HepG2 (cell line): ENCODE data around the gene FAM117A. TPM values are rescaled to one million over a fixed set of nuclear protein-coding genes. Genes with fewer than 3 reads are reported as not detected.

Source experiments
- AGO2 ChIP-seq: fragments of 200-400 bp; formaldehyde crosslinking; optimal IDR thresholded peaks from 2 replicates; pipeline ENCODE3; 2017; ENCODE audit warnings: mild to moderate bottlenecking, low read depth, low read length, moderate library complexity
- HOXA7 ChIP-seq: sonication (generic); formaldehyde crosslinking; IDR thresholded peaks from 2 replicates; pipeline ENCODE4 v1.8.1; 2022; ENCODE audit warnings: mild to moderate bottlenecking, missing genetic modification reagents, moderate library complexity
- IRX3 ChIP-seq: sonication (generic); formaldehyde crosslinking; IDR thresholded peaks from 2 replicates; pipeline ENCODE4 v1.8.1; 2023; ENCODE audit warnings: mild to moderate bottlenecking, low read depth, missing genetic modification reagents, borderline replicate concordance
- MEF2D ChIP-seq: sonication (generic); formaldehyde crosslinking; IDR thresholded peaks from 2 replicates; pipeline ENCODE4 v1.5.1; 2020; ENCODE audit warnings: mild to moderate bottlenecking, missing genetic modification reagents
- TCF12 ChIP-seq, 2 experiments: fragments of 450-650 bp in 1 of 2; sonication (generic) in 1 of 2; formaldehyde crosslinking in 1 of 2; IDR thresholded peaks; 2 replicates each; pipeline versions ENCODE4 v1.6.1 to v1.8.0; 2017 to 2022; ENCODE audit warnings: antibody characterized with exemption in 1 of 2, mild to moderate bottlenecking in 1 of 2, missing genetic modification reagents in 1 of 2, moderate library complexity in 1 of 2
- TCF7 ChIP-seq: sonication (generic); IDR thresholded peaks from 2 replicates; pipeline ENCODE4 v1.6.1; 2016; ENCODE audit warnings: antibody characterized with exemption, low read depth
- TRIM24 ChIP-seq: sonication (generic); formaldehyde crosslinking; IDR thresholded peaks from 2 replicates; pipeline ENCODE4 v1.8.0; 2022; ENCODE audit warnings: mild to moderate bottlenecking, missing genetic modification reagents
- ZBTB7B ChIP-seq: sonication (generic); formaldehyde crosslinking; IDR thresholded peaks from 2 replicates; pipeline ENCODE4 v1.4.0; 2020; ENCODE audit warnings: missing genetic modification reagents
- ZFYVE20 ChIP-seq: sonication (generic); formaldehyde crosslinking; IDR thresholded peaks from 2 replicates; pipeline ENCODE4 v1.8.0; 2023; ENCODE audit warnings: low read depth, mild to moderate bottlenecking, moderate library complexity, missing genetic modification reagents, borderline replicate concordance
- ZNF207 ChIP-seq: fragments of 450-650 bp; IDR thresholded peaks from 2 replicates; pipeline ENCODE4 v1.6.1; 2016; ENCODE audit warnings: antibody characterized with exemption, borderline replicate concordance
- ZNF234 ChIP-seq: sonication (generic); formaldehyde crosslinking; conservative IDR thresholded peaks from 2 replicates; pipeline ENCODE4 v1.5.1; 2020; ENCODE audit warnings: mild to moderate bottlenecking, missing genetic modification reagents
- ZNF670 ChIP-seq: sonication (generic); formaldehyde crosslinking; IDR thresholded peaks from 2 replicates; pipeline ENCODE4 v1.8.0; 2022; ENCODE audit warnings: mild to moderate bottlenecking, missing genetic modification reagents, borderline replicate concordance
- ZNF724P ChIP-seq: sonication (generic); formaldehyde crosslinking; IDR thresholded peaks from 2 replicates; pipeline ENCODE4 v1.8.0; 2022; ENCODE audit warnings: missing genetic modification reagents, borderline replicate concordance
- ZNF883 ChIP-seq: sonication (generic); formaldehyde crosslinking; IDR thresholded peaks from 2 replicates; pipeline ENCODE4 v1.5.1; 2020; ENCODE audit warnings: mild to moderate bottlenecking, missing genetic modification reagents; ENCODE audit errors: not compliant biosample characterization
- polyA plus RNA-seq, 8 experiments: library from polyadenylated mRNA; depleted of rRNA in 3 of 8; stranded (reverse) in 7 of 8; unstranded in 1 of 8; fragments of >200 nt; fragmentation: Illumina TruSeq in 4 of 8; extraction: Trizol in 4 of 8; gene quantifications; 2 replicates each; pipeline versions ENCODE4 v1.2.1 to v1.2.3, GENCODE V29; 2011 to 2016; ENCODE audit warnings: low read depth in 4 of 8, missing spikeins in 1 of 8, mixed read lengths in 1 of 8; ENCODE audit not compliant: insufficient read depth in 1 of 8
- total RNA-seq, 5 experiments: library from RNA; depleted of rRNA; stranded (reverse); fragments of >200 nt; fragmentation: Illumina TruSeq; extraction: Trizol; gene quantifications; 2 replicates each; pipeline ENCODE4 v1.2.3, GENCODE V29; 2016; ENCODE audit warnings: low read depth in 1 of 5
- TF ChIP-seq, protein P1 (sequence below): sonication (generic); formaldehyde crosslinking; IDR thresholded peaks from 2 replicates; pipeline ENCODE4 v1.5.0; 2020; ENCODE audit warnings: mild to moderate bottlenecking, missing genetic modification reagents, borderline replicate concordance
- TF ChIP-seq, protein P2 (sequence below): sonication (generic); formaldehyde crosslinking; IDR thresholded peaks from 2 replicates; pipeline ENCODE4 v1.5.1; 2020; ENCODE audit warnings: mild to moderate bottlenecking, missing genetic modification reagents, borderline replicate concordance
- TF ChIP-seq, protein P3 (sequence below): IDR thresholded peaks from 2 replicates; pipeline ENCODE4 v1.6.1; 2016; ENCODE audit warnings: missing biosample characterization, missing genetic modification reagents, low read depth
- TF ChIP-seq, protein P4 (sequence below): sonication (generic); formaldehyde crosslinking; IDR thresholded peaks from 2 replicates; pipeline ENCODE4 v1.8.0; 2022; ENCODE audit warnings: mild to moderate bottlenecking, missing genetic modification reagents, moderate library complexity
- TF ChIP-seq, protein P5 (sequence below): sonication (generic); formaldehyde crosslinking; conservative IDR thresholded peaks from 2 replicates; pipeline ENCODE4 v1.8.0; 2022; ENCODE audit warnings: low read depth, missing genetic modification reagents

Gene FAM117A
- total and polyA plus RNA-seq, 2 of the 13 experiments (the other 11 are each of a cell fraction or from before 2014, with no cell fraction given): 12.1 to 19.8 TPM

DNA sequence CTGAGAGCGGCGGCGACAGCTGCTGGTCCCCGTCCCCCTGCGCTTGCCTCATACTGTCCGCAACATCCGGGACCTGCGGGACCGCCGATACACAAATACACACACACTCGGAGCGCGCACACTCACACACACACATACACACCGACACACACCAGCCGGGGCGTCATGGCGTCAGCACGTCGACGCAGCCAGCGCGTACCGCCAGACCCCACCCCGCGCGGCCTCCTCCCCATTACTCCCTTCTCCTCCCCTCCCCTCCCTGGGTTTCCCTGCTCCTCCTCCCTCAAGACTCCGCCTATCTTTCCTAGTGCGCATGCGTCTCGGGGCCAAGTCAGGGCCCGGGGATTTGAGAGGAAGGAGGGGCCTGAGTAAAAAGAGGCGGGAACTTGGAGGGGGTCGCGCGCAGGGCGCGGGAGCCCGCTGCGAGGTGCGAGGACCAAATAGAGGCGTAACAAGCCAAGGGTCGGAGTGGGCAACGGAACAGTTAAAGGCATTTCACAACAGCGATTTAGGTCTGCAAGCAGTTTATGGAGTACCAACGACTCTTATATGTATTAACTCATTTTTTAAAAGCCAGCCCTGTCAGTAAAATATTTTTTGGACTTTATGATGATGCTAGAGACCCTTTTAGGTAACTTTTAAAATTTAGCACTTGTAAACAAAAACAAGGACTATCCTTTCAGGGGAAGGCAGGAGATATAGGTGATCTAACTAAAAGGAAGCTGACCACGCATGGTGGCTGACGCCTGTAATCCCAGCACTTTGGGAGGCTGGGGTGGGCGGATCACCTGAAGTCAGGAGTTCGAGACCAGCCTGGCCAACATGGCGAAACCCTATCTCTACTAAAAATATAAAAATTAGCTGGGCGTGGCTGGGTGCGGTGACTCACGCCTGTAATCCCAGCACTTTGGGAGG, 85.7 kb downstream of the FAM117A start, which contains the start of gene SPOP (continued):
- TF ChIP-seq, protein P1, sequence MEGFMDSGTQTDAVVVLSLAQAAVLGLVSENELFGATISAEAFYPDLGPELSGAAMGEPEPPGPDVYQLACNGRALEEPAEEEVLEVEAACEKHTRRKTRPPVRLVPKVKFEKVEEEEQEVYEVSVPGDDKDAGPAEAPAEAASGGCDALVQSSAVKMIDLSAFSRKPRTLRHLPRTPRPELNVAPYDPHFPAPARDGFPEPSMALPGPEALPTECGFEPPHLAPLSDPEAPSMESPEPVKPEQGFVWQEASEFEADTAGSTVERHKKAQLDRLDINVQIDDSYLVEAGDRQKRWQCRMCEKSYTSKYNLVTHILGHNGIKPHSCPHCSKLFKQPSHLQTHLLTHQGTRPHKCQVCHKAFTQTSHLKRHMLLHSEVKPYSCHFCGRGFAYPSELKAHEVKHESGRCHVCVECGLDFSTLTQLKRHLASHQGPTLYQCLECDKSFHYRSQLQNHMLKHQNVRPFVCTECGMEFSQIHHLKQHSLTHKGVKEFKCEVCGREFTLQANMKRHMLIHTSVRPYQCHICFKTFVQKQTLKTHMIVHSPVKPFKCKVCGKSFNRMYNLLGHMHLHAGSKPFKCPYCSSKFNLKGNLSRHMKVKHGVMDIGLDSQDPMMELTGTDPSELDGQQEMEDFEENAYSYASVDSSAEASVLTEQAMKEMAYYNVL (CRISPR knock-in tag): peak; percentile 53; the same call in 1 of the 2 replicates
- TF ChIP-seq TCF7: no peak
- peak; percentile 98; the same call in 1 of the 2 replicates for TF ChIP-seq ZNF670 (CRISPR knock-in tag)
- TF ChIP-seq ZNF207: no peak
- TF ChIP-seq ZBTB7B (CRISPR knock-in tag): peak; percentile 95
- TF ChIP-seq ZNF234 (CRISPR knock-in tag): peak; percentile 84; the same call in 1 of the 2 replicates
- peak; percentile 73 for TF ChIP-seq HOXA7 (CRISPR knock-in tag)
- peak; percentile 96 for TF ChIP-seq MEF2D (CRISPR knock-in tag)
- TF ChIP-seq, protein P2, sequence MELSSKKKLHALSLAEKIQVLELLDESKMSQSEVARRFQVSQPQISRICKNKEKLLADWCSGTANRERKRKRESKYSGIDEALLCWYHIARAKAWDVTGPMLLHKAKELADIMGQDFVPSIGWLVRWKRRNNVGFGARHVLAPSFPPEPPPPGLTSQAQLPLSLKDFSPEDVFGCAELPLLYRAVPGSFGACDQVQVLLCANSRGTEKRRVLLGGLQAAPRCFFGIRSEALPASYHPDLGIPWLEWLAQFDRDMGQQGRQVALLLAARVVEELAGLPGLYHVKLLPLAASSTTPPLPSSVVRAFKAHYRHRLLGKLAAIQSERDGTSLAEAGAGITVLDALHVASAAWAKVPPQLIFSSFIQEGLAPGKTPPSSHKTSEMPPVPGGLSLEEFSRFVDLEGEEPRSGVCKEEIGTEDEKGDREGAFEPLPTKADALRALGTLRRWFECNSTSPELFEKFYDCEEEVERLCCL (CRISPR knock-in tag): peak; percentile 97
- peak; percentile 97 for TF ChIP-seq ZNF724P
- TF ChIP-seq, protein P3, sequence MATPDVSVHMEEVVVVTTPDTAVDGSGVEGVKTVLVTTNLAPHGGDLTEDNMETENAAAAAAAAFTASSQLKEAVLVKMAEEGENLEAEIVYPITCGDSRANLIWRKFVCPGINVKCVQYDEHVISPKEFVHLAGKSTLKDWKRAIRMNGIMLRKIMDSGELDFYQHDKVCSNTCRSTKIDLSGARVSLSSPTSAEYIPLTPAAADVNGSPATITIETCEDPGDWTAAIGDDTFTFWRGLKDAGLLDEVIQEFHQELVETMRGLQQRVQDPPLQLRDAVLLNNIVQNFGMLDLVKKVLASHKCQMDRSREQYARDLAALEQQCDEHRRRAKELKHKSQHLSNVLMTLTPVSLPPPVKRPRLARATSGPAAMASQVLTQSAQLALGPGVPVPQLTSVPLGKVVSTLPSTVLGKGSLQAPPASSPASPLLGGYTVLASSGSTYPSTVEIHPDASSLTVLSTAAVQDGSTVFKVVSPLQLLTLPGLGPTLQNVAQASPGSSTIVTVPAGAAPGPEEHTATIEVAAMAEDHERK: peak; percentile 99
- peak; percentile 10 for TF ChIP-seq AGO2
- TF ChIP-seq, protein P4, sequence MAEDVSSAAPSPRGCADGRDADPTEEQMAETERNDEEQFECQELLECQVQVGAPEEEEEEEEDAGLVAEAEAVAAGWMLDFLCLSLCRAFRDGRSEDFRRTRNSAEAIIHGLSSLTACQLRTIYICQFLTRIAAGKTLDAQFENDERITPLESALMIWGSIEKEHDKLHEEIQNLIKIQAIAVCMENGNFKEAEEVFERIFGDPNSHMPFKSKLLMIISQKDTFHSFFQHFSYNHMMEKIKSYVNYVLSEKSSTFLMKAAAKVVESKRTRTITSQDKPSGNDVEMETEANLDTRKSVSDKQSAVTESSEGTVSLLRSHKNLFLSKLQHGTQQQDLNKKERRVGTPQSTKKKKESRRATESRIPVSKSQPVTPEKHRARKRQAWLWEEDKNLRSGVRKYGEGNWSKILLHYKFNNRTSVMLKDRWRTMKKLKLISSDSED (CRISPR knock-in tag): no peak
- TF ChIP-seq ZFYVE20 (CRISPR knock-in tag): peak; percentile 93
- peak; percentile 98 for TF ChIP-seq ZNF883 (CRISPR knock-in tag)
- no peak for TF ChIP-seq TRIM24 (CRISPR knock-in tag)
- TF ChIP-seq IRX3 (CRISPR knock-in tag): peak; percentile 98
- no peak for TF ChIP-seq TCF12 (IDR thresholded peaks at IDR 0.05)
- no peak for TF ChIP-seq TCF12 (CRISPR knock-in tag; IDR thresholded peaks at IDR 0.05)
- TF ChIP-seq, protein P5, sequence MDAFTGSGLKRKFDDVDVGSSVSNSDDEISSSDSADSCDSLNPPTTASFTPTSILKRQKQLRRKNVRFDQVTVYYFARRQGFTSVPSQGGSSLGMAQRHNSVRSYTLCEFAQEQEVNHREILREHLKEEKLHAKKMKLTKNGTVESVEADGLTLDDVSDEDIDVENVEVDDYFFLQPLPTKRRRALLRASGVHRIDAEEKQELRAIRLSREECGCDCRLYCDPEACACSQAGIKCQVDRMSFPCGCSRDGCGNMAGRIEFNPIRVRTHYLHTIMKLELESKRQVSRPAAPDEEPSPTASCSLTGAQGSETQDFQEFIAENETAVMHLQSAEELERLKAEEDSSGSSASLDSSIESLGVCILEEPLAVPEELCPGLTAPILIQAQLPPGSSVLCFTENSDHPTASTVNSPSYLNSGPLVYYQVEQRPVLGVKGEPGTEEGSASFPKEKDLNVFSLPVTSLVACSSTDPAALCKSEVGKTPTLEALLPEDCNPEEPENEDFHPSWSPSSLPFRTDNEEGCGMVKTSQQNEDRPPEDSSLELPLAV: peak; percentile 75; the same call in 1 of the 2 replicates
